Kidney (tissue), 14 donors: ENCODE results near the gene CFAP97D1. TPM values are rescaled to one million over a fixed set of nuclear protein-coding genes. Genes with fewer than 3 reads are reported as not detected.

ENCODE experiments used
- DNase-seq, 5 donors: peaks; one replicate each; pipeline ENCODE4 v3.0.0-alpha.2; 2013 to 2020
- FAIRE-seq: peaks from 2 replicates; lab custom pipeline; 2012; peaks lifted over from hg19 to GRCh38; lab: Jason Lieb, UNC
- H3K27ac ChIP-seq, 2 donors: one replicate each; pipeline ENCODE4 v1.7.0; 2013; ENCODE audit warnings: low read depth in 2 of 2, low read length in 2 of 2, inconsistent platforms in 1 of 2
- H3K27me3 ChIP-seq: one replicate; pipeline ENCODE4 v1.7.1; 2013; ENCODE audit warnings: low read length, inconsistent platforms; ENCODE audit not compliant: control insufficient read depth, insufficient read depth
- H3K36me3 ChIP-seq, 3 donors: one replicate each; pipeline versions ENCODE4 v1.7.0 to v1.7.1; 2013; ENCODE audit warnings: low read length in 3 of 3, control low read depth in 1 of 3, inconsistent platforms in 1 of 3; ENCODE audit not compliant: insufficient read depth in 3 of 3, control insufficient read depth in 2 of 3
- H3K4me1 ChIP-seq, 3 donors: one replicate each; pipeline versions ENCODE4 v1.7.0 to v1.7.1; 2013; ENCODE audit warnings: low read length in 3 of 3, inconsistent platforms in 1 of 3, low read depth in 1 of 3; ENCODE audit not compliant: control insufficient read depth in 2 of 3, insufficient read depth in 2 of 3
- H3K4me3 ChIP-seq, 3 donors: one replicate each; pipeline versions ENCODE4 v1.7.0 to v1.8.1; 2013; ENCODE audit warnings: low read length in 3 of 3, control low read depth in 1 of 3, inconsistent platforms in 1 of 3
- H3K9ac ChIP-seq, 3 donors: one replicate each; pipeline versions ENCODE4 v1.7.0 to v1.7.1; 2013; ENCODE audit warnings: low read length in 3 of 3, control low read depth in 1 of 3, inconsistent platforms in 1 of 3
- H3K9me3 ChIP-seq, 3 donors: one replicate each; pipeline versions ENCODE4 v1.7.0 to v1.7.1; 2013; ENCODE audit warnings: low read length in 3 of 3, control low read depth in 1 of 3, inconsistent platforms in 1 of 3; ENCODE audit not compliant: control insufficient read depth in 2 of 3, insufficient read depth in 1 of 3
- intact Hi-C: fragments of 100-400 bp; cut with DNase I; formaldehyde crosslinking; loops from one replicate; pipeline ENCODE4 v1.11.1; 2022
- polyA plus RNA-seq: library from polyadenylated mRNA; stranded (reverse); fragments of 350-450 nt; fragmentation: Illumina TruSeq; extraction: RNeasy Lipid Tissue Mini Kit (QIAGEN cat#74804); gene quantifications from one replicate; pipeline ENCODE4 v1.2.3, GENCODE V29; 2014; ENCODE audit warnings: low read depth, low replicate concordance; ENCODE audit not compliant: insufficient read depth
- total RNA-seq: library from RNA; stranded (reverse); fragmentation: NEBNext Ultra II Directional; extraction: Animal tissue kit (Norgen Biotek cat#: 25700); gene quantifications from one replicate; pipeline ENCODE4 v1.2.1, GENCODE V29; 2021
- TF ChIP-seq, protein P1 (sequence below): IDR thresholded peaks from 3 replicates; pipeline ENCODE4 v1.5.1; 2012; ENCODE audit warnings: mild to moderate bottlenecking, moderate library complexity, borderline replicate concordance; ENCODE audit not compliant: insufficient read depth; ENCODE audit errors: extremely low read depth
- donor health status: control.
- donor health status: control.
- donor health status: control.
- donor health status: control.
- donor health status: control.
- donor health status: DM: yes; HTN: yes; CAD: no.
- donor health status: Normal renal cell carcinoma (clear cell type).

Gene CFAP97D1
- total and polyA plus RNA-seq, 2 donors from 2014 or later, result not detected

DNA sequence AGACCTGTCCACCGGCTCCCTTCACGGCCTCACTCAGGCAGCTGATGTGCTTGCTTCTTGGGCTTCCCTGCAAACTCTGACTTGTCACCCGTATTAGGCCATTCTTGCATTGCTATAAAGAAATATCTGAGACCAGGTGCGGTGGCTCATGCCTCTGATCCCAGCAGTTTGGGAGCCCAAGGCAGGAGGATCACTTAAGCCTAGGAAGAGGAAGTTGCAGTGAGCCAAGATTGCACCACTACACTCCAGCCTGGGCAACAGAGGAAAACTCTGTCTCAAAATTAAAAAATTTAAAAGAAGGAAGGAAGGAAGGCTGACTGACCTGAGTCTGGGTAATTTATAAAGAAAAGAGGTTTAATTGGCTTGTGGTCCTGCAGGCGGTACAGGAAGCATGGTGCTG lies 38.6 kb upstream of the CFAP97D1 start:
- FAIRE-seq (no peak), DNase-seq (peak in 1 of 5 donors; percentile 52)
- no peak overlapping the region for H3K4me3 ChIP-seq
- TF ChIP-seq, protein P1, sequence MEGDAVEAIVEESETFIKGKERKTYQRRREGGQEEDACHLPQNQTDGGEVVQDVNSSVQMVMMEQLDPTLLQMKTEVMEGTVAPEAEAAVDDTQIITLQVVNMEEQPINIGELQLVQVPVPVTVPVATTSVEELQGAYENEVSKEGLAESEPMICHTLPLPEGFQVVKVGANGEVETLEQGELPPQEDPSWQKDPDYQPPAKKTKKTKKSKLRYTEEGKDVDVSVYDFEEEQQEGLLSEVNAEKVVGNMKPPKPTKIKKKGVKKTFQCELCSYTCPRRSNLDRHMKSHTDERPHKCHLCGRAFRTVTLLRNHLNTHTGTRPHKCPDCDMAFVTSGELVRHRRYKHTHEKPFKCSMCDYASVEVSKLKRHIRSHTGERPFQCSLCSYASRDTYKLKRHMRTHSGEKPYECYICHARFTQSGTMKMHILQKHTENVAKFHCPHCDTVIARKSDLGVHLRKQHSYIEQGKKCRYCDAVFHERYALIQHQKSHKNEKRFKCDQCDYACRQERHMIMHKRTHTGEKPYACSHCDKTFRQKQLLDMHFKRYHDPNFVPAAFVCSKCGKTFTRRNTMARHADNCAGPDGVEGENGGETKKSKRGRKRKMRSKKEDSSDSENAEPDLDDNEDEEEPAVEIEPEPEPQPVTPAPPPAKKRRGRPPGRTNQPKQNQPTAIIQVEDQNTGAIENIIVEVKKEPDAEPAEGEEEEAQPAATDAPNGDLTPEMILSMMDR, result no peak
- no peaks in the 10 kb centered on the region for H3K4me1 ChIP-seq
- H3K36me3 ChIP-seq, result no peaks in the 10 kb centered on the region
- H3K27me3 ChIP-seq, result no peaks in the 10 kb centered on the region
- no peaks in the 10 kb centered on the region for H3K9me3 ChIP-seq
- H3K27ac ChIP-seq, result no peak overlapping the region
- intact Hi-C loops, result no loop called here
- no peak overlapping the region for H3K9ac ChIP-seq

DNA sequence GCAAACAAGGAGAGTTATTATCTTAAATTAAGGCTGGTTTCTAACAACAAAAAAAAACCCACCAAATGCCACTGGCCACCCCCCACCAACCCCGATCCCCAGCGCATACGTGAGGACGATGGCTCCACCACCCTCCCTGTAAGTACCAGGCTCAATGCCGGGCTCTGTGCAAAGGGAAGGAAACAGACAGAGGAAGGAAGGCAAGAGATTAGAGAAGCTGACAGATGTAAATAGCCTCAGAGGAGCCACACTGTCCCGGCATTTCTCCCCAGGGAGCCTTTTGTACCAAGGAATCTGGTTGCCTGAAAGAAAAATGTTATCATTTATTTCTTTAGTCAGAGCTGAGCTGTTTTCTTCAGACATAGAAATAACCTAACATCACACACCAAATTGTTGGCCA lies 34.7 kb upstream of the CFAP97D1 start:
- intact Hi-C loops, result no loop called here
- FAIRE-seq (no peak), DNase-seq (peak in 1 of 5 donors; percentile 54)
- Histone ChIP-seq H3K36me3 (no peaks in the 10 kb centered on the region), H3K27me3 (no peaks in the 10 kb centered on the region), H3K27ac (no peak overlapping the region), H3K4me3 (no peak overlapping the region), H3K9me3 (no peaks in the 10 kb centered on the region), H3K4me1 (peaks cover 0 to 2% (median 0%) of the 10 kb centered on the region in 3 donors), H3K9ac (no peak overlapping the region)
- TF ChIP-seq, protein P1, result no peak

DNA sequence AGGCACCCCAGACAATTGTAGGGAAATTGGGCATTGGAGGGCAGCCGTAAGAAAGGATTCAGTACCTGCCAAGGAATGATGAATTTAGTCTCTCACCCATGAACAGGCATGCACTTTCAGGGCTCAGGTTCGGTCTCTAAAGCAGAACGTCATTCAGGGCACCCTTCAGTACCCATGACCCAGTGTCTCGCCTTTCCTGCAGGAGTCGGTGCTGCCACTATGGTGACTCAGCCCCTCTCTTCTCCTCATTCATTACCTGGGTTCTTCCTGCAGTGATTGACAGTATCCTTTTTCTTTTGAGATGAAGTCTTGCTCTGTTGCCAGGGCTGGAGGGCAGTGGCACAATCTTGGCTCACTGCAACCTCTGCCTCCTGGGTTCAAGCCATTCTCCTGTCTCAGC lies 30.1 kb upstream of the CFAP97D1 start:
- TF ChIP-seq, protein P1, result no peak
- intact Hi-C loops, result no loop called here
- FAIRE-seq (no peak), DNase-seq (peak in 1 of 5 donors; percentile 18)
- Histone ChIP-seq H3K27ac (no peak overlapping the region), H3K27me3 (no peaks in the 10 kb centered on the region), H3K9ac (no peak overlapping the region), H3K9me3 (no peaks in the 10 kb centered on the region), H3K4me3 (no peak overlapping the region), H3K4me1 (peaks cover 0 to 2% (median 2%) of the 10 kb centered on the region in 3 donors), H3K36me3 (no peaks in the 10 kb centered on the region)
